Mononuclear cell (primary cell): Measurements from ENCODE around the gene WDR1. TPM values are rescaled to one million over a fixed set of nuclear protein-coding genes. Genes with fewer than 3 reads are reported as not detected.

ENCODE experiments used
- H3K27me3 ChIP-seq: 2 replicates; pipeline ENCODE4 v1.6.0; 2011; ENCODE audit warnings: low read length, control low read depth; ENCODE audit not compliant: insufficient read depth
- H3K4me1 ChIP-seq: 2 replicates; pipeline ENCODE4 v1.5.1; 2011; ENCODE audit warnings: mild to moderate bottlenecking, low read length, control low read depth; ENCODE audit not compliant: insufficient read depth
- H3K4me3 ChIP-seq: 2 replicates; pipeline ENCODE4 v1.5.1; 2011; ENCODE audit warnings: mild to moderate bottlenecking, low read length, moderate library complexity
- H3K9me3 ChIP-seq: 2 replicates; pipeline ENCODE4 v1.5.1; 2011; ENCODE audit warnings: low read depth, mild to moderate bottlenecking, control low read depth, low read length
- total RNA-seq: library from RNA; depleted of rRNA; stranded (reverse); fragments of >200 nt; gene quantifications from one replicate; pipeline ENCODE4 v1.2.3, GENCODE V29; 2012

Gene WDR1
- total RNA-seq, 1 donor = 135 TPM

DNA sequence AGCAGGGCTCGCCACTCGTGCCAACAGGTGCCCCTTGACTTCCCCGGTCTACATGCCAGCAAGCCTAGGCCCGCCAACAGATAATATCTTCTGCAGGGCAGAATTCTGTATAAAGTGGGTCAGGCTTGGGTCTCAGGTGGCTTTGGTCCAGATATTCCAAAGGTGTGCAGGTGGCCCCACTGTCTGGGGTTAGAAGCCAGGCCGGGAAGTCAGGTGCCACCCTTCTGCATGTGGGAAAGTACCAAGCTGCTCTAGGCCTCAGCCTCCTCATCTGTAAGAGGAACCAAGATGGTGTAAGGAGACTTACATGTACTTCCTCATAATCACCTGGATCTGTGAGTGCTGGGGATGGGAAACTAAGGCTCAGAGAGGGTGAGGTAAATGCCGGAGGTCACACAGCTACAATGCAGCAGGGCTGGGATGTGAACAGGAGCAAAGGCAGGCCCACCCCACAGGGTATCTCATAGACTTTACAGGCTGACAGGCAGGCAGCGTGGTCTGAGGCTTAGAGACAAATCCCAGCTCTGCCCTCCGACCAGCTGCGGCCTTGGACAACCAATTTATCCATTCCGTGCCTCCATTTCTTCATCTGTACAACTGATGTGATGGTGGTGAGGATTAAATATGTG, 35.9 kb downstream of the WDR1 start:
- H3K27me3 ChIP-seq = no peaks in the 10 kb centered on the region
- H3K9me3 ChIP-seq = no peaks in the 10 kb centered on the region
- H3K4me3 ChIP-seq = no peak overlapping the region
- peaks cover 13% of the 10 kb centered on the region for H3K4me1 ChIP-seq

- Histone ChIP-seq H3K4me1 (peaks cover 13% of the 10 kb centered on the region), H3K9me3 (no peaks in the 10 kb centered on the region), H3K4me3 (no peak overlapping the region), H3K27me3 (no peaks in the 10 kb centered on the region)
Observed at GRCh38 chr4:10079912-10080588, 36.5 kb downstream of the WDR1 start.

DNA sequence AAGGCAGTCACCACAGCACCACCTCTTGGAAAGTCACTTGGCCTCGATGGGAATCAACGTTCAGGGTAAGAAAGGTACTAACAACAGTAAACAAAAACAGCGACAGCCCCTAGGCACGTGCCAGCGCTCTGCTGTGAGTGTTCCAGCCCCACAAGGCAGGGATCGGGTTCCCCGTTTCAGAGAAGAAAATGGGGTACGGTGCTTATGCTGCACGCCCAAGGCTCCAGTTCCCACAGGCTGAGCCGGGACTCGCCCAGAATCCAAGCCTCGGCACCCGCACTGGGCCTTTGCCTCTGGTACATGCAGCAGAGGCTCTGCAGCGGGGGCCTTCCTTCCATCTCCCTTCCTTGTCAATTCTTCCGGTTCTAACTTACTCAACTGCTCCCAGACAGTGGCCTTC, 37.3 kb downstream of the WDR1 start:
- Histone ChIP-seq H3K9me3 (no peaks in the 10 kb centered on the region), H3K4me1 (peaks cover 13% of the 10 kb centered on the region), H3K4me3 (no peak overlapping the region), H3K27me3 (no peaks in the 10 kb centered on the region)

DNA sequence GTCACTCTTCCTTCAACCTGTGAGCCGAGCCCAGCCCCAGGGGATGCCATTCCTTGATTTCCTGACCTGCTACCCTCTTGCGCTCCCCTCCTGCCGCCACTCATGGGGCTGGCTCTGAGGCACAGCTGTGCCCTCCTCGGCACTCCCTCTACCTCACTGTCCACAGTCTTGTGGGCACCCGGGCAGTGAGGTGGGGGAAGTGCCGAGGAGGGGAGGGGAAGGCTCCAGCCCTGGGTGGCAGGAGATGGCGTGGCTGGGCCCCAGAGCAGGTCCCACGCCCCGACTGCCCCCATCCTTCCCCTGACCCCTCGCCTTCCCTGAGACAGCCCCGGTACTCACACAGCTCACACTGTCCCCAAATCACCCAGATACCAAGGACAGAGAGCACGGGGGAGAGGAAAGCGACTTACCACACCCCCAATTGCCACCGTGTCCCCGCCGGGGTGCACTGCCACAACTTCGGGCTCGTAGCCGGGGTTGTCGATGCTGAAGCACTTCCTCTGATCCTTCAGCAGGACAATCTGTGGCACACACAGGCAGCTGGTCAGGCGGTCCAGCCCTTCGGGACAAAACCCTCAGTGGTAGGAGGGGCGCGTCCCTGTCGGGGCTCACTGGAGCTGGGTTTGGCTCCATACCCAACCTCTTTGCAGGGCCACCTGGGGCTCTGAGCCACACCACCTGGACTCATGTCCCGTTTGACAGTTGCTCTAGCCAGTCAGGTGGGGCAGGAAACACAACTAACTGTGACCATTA, 37.9 kb downstream of the WDR1 start:
- H3K4me1 ChIP-seq = peaks cover 13% of the 10 kb centered on the region
- no peaks in the 10 kb centered on the region for H3K9me3 ChIP-seq
- no peaks in the 10 kb centered on the region for H3K27me3 ChIP-seq
- no peak overlapping the region for H3K4me3 ChIP-seq

GRCh38 chr4:10077483-10078335, 38.9 kb downstream of the WDR1 start:
- Histone ChIP-seq H3K4me1 (peaks cover 13% of the 10 kb centered on the region), H3K9me3 (no peaks in the 10 kb centered on the region), H3K27me3 (no peaks in the 10 kb centered on the region), H3K4me3 (no peak overlapping the region)

- Histone ChIP-seq H3K4me3 (no peak overlapping the region), H3K9me3 (no peaks in the 10 kb centered on the region), H3K4me1 (peaks cover 13% of the 10 kb centered on the region), H3K27me3 (no peaks in the 10 kb centered on the region)
Observed at GRCh38 chr4:10077076-10077475, 39.5 kb downstream of the WDR1 start.

DNA sequence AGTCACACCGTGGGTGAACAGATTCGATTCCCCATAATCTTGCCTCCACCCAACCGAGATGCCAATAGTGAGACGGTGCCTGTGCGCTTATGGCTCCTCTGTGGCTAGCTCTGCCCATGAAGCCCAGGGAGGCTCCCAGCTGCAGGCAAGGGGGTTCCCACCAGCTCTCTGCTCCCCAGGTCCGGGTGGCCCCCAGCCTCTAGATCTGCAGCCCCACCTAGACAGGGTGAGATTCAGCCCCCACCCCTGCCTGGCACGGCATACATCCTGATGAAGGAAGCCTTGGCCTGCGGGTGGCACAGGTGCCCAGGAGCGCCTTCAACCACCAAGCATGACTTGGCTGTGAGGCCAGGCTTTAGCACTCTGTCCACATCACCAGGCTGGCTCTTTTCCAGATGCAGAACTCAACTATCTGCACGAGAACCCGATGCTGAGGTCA, 40.6 kb downstream of the WDR1 start:
- H3K4me1 ChIP-seq = peaks cover 13% of the 10 kb centered on the region
- no peak overlapping the region for H3K4me3 ChIP-seq
- H3K27me3 ChIP-seq = no peaks in the 10 kb centered on the region
- no peaks in the 10 kb centered on the region for H3K9me3 ChIP-seq

DNA sequence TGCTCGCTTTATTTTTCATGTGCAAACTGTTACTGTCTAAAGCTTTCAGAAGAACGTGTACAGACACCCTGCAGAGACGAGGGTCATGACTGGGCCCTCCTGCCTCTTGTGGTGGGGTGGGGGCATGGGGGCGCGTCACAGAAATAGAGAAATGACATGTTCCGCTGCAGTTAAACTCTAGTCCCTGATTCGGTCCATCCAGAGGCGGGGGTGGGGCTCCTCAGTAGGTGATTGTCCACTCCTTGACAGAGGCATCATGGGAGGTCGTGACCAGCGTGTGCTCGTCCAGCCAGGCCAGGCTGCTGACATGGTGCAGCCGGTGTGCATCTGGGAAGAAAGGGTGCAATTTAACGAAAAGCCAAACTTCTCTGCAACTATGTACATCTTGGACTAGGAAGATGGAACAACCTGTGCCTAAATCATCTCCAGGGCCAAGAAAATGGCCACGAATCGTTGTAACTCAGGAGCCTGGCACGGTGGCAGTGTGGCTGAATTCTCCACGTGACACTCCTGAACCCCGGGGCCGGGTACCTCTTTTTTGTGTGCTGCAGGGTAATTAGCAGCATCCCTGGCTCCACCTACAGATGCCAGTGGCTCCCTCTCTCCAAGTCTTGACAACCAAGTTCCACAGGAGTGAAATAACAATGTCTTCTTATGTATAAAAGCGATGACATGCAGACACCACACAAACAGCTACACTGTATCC, 41.3 kb downstream of the WDR1 start:
- no peak overlapping the region for H3K4me3 ChIP-seq
- no peaks in the 10 kb centered on the region for H3K27me3 ChIP-seq

GRCh38 chr4:10074767-10075105, 41.9 kb downstream of the WDR1 start:
- Histone ChIP-seq H3K4me1 (peaks cover 13% of the 10 kb centered on the region), H3K4me3 (no peak overlapping the region), H3K27me3 (no peaks in the 10 kb centered on the region), H3K9me3 (no peaks in the 10 kb centered on the region)

More for the DNA sequence above, 41.3 kb downstream of the WDR1 start:
- Histone ChIP-seq H3K9me3 (no peaks in the 10 kb centered on the region), H3K4me1 (peaks cover 13% of the 10 kb centered on the region)

DNA sequence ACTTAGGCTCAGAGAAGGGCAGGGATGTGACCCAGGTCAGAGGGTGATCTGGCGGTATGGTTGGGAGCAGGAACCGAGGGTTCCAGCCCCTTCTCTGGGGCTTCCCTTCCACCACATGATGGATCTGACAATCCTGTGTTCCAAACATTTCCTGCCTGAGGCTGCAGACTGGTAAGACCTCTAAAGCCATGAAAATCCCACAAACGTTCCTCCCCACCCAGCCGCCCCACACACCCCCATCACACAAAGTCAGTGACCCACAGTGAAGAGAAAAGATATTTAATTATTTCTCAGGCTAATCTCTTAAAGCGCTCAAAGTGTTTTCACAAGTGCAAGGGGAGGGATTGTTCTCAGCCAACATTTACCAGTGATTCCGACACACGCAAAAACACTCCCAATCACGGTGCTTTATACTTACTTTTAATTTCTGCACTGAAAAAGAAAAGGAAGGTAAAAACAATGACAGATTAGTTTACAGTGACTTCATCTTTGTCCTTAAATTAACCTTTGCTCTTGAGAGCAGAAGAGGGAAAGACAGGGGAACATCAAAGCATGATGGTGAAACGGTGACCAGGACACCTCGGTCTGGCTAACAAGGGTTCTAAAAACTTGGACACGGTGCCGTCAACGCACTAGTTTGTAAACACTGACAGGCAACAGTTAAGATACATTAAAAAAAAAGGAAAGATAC, 42.4 kb downstream of the WDR1 start:
- H3K4me3 ChIP-seq = no peak overlapping the region
- H3K27me3 ChIP-seq = no peaks in the 10 kb centered on the region
- H3K9me3 ChIP-seq = no peaks in the 10 kb centered on the region
- peaks cover 13% of the 10 kb centered on the region for H3K4me1 ChIP-seq

DNA sequence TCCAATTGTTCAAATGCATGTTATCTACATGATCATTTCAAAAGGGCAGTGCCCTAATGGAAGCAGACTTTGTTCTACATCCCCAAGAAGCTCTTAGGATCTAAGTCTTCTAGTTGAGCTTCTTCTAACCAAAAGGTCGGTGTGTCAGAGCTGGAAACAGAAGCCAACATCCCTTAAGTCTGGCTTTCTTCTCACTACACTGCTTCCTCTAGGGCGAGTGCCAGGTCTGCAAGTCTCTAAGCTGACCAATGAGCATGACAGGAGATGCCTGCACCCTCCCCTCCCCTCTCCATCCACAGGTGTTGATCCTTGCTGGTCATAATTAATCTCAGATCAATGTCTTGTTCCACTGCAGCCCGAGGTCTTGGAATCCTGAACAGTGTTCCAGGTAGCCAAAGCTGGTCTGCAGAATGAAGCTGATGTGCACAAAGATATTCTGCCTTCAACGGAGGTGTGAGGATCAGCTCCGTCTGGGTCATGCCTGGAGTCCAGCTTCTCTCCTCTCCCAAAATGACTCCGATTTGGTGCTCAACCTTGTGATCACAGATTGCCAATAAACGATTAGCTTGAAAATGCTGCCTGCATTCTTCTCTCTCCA, 44.1 kb downstream of the WDR1 start:
- Histone ChIP-seq H3K9me3 (no peaks in the 10 kb centered on the region), H3K4me1 (no peaks in the 10 kb centered on the region), H3K27me3 (no peaks in the 10 kb centered on the region), H3K4me3 (no peak overlapping the region)

DNA sequence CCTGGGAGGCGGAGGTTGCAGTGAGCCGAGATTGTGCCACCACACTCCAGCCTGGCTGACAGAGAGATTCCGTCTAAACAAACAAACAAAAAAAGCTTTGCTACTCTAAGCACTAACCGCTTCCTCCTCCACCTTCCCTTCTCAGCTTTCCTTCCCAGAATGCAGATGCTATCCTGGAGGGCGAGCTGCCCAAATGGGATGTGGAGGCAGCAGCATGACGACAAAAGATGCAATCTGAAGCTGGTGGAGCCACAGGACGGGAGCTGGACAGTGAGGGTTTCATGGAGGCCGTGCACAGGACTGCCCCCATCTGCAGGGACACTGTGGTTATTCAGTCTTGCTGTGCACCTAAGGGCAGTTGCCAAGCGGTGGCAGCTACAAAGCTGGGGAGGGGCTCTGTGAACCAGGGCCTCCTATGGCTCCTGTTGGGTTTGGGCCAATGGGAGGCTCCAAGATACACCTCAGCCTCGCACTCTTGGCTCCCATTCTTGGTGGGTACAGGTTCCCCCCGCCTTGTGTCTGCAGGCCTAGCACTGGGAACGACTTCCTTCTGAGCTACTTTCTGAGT, 47.4 kb downstream of the WDR1 start:
- H3K4me3 ChIP-seq = no peak overlapping the region
- H3K9me3 ChIP-seq = no peaks in the 10 kb centered on the region
- H3K27me3 ChIP-seq = no peaks in the 10 kb centered on the region
- H3K4me1 ChIP-seq = peaks cover under 1% of the 10 kb centered on the region
